GM04504 (cell line): Measurements from ENCODE around the gene GPRC5D.
A peak's percentile ranks its signal among the peaks of the same experiment; 100 is the strongest.

Experiments
- DNase-seq: peaks from one replicate; pipeline ENCODE4 v3.0.0-alpha.2; 2012; ENCODE audit warnings: low read depth

Gene GPRC5D

GRCh38 chr12:12979731-12980259, 27.8 kb upstream of the GPRC5D start:
- peak; percentile 94 for DNase-seq

GRCh38 chr12:12979126-12979525, 27.2 kb upstream of the GPRC5D start:
- no peak for DNase-seq

- no peak for DNase-seq
Measured at GRCh38 chr12:12977231-12977630, 25.3 kb upstream of the GPRC5D start.

DNA sequence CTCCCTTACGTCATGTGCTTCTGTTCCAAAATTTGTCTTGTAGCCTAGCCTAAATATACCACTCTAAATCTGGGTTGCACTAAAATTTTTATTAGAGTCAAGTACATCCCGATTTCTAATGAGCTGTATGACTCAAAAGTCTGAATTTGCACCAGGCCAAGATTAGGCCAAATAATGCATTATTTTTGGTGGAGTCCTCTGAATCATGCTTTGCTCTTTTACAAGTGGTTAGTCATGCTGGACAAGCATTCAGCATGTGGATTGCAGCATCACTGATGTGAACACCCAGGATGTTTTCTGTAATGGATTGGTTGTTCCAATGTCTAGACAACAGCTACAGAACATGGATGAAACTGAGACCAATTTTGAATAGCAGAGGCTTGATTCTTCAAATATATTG, 24.4 kb upstream of the GPRC5D start:
- peak; percentile 91 for DNase-seq

- DNase-seq = no peak
Measured at GRCh38 chr12:12975322-12976077, 23.5 kb upstream of the GPRC5D start.

DNA sequence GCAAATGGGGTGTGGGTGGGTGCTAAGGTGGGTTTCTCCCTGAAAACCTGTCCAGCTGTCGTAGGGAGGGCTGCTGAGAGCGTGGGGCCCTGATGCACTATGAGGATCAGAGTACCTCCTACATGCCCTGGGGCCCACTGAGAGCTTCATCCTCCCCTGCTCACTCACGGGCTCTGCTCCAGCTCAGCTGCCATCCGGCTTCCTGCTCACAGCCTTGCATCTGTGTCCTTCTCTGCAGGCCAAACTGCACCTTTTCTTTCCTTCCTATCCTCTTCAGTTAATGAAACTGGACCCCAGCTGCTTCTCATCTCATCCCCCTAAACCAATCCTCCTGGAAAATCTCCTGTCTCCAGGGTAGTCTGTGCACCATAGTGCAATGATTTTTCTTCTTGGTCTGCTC, 22.2 kb upstream of the GPRC5D start:
- no peak for DNase-seq

DNA sequence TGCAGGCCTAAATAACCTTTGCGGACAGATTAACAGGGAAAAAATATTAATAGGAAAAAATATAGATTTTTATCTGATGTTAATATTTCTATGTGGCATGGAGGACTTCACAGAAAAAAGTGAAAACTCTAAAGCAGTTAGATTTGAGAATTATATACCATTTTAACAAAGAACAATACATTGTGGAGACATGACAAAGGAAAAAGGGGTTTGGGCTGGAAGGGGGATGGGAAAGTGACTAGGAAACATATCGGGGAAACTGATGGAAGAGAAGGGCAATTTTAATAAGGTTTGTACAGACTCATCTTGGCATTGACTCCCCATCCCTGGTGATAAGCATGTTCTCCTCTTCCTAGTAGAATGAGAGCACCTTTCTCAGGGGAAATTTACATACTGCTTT, 21.0 kb upstream of the GPRC5D start:
- DNase-seq = no peak

GRCh38 chr12:12965836-12966235, 13.9 kb upstream of the GPRC5D start:
- DNase-seq = no peak

DNA sequence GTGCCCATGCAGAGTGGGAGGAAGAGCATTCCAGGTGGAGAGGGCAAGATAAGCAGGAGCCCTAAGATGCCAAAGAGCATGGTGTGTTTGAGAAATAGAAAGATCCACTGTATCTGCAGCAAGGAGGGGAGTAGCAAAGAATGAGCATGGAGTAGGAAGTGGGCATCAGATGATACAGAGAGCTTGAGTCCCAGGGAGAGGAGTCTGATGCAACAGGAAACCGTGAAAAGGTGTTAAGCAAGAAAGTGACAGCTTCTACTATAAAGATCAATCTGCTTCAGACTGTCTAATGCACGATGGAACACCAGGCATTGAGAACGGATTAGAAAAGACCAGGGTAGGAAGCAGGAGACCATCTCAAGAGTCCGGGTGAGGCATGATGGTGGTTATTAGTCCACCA, 12.3 kb upstream of the GPRC5D start:
- DNase-seq = no peak

DNA sequence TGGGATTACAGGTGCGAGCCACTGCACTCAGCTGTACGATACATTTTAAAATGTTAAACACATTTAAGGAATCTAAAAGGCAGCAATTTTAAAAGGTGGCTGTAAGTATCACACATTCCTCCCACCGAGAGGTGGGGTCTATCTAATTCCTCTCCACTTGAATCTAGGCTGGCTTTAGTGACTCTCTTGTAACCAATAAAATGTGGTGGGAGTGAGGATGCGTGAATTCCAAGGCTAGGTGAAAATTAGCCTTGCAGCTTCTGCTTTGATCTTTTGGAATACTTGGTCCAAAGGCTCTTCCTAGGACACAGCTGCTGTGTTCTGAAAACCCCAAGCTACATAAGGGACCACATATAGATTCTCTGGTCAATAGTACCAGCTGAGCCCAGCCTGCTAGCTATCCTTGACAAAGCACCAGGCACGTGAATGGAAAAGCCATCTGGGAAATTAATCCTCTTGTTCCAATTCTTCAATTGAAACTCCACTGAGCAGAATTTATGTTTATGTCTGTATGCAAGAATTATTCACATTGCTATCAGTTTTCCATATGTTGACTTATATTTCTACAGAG, 8.8 kb upstream of the GPRC5D start:
- DNase-seq = no peak

DNA sequence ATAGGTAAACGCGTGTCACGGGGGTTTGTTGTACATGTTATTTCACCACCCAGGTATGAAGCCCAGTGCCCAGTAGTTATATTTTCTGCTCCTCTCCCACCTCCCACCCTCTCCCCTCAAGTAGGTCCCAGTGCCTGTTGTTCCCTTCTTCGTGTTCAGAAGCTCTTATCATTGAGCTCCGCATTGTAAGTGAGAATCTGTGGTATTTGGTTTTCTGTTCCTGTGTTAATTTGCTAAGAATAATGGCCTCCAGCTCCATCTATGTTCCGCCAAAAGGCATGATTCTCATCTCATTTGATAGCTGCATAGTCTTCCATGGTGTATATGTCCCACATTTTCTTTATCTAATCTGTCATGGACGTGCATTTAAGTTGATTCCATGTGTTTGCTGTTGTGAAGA, 6.9 kb upstream of the GPRC5D start:
- DNase-seq = no peak

DNA sequence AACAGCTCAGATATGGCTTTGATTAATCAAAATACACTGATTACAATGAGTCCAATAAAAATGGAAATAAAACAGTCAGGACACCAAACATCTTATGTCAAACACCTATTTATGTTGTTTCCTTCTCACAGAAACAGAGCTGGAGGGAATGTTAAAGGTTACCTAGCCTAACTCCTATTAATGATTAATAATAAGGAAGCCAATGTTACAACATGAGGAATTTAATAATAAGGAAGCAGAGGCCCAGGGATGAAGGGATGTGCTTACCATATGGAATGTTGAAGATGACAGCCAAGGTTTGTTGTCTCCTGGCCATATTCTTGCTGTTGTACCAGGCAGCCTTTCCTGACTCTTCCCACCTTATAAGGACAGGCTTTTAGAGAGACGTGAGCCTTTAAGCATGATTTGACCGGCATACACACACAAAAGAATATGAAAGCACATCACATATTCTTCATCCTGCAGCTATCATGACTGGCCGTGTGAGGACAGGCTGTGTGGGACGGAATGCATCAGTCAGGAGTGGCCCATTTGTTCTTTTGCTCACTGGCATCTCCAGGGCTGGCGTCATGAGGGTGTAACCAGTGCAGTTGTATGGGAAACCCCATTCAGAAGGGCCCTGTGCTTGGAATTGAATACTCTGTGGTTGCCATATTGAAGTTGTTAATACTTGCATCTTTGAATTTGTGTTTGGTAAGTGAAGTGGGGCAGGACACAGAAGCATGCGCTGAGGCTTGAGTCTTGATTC, 3.1 kb upstream of the GPRC5D start:
- no peak for DNase-seq

DNA sequence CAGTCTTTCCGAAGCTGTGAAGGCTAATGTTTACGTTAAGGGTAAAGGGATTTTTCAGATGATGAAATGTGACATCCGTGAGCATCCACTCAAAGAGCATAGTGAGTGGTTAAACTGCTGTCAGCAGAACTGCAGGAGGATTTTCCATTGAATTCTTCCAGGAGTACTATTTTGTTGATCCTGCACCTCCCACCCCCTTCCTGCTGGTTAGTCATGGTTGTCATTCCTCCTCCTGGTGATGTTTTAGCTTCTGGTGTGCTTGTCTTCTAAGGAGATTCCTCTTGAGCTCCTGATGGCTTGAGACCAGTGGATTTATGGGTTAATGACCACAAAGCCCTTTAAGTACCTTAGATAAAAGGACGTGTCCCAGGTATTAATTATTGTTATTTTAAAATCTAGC, 2.4 kb upstream of the GPRC5D start:
- no peak for DNase-seq

DNA sequence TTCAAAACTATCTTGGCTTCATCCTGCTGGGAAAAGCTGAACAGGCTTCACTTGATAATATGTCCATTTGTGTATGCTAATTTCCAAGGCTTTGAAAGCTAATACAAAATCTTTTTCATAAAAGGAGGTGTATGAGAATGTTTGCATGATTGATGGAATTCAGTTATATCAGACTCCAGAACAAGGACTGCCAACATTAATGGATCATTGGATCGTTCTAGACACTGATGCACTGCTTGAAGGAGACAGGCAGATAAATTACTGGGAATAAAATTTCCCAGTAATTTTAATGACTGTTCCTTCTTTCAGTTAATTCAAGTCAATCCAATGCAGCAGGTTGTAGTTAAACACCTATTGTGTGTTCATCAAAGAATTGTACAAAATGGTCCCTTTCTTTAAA, 466 bp downstream of the GPRC5D start:
- no peak for DNase-seq

DNA sequence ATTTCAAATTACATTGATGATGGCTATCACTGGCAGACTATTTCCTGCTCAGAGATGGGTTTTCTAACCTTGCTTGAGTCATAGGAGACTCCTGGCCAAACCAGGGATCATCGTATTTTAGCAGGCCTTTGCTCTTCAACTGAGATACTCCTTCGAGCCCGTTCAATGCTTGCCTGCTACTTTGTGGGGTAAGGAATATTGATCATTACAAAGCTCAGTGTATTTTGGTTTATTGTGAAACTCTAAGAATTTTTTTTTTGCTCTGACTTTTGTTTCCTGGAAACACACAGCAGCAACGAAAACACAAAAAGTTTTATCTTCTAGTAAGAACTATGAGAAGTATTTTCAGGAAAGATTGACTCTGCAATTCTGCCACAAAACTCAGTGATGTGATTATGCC, 4.1 kb downstream of the GPRC5D start:
- no peak for DNase-seq

DNA sequence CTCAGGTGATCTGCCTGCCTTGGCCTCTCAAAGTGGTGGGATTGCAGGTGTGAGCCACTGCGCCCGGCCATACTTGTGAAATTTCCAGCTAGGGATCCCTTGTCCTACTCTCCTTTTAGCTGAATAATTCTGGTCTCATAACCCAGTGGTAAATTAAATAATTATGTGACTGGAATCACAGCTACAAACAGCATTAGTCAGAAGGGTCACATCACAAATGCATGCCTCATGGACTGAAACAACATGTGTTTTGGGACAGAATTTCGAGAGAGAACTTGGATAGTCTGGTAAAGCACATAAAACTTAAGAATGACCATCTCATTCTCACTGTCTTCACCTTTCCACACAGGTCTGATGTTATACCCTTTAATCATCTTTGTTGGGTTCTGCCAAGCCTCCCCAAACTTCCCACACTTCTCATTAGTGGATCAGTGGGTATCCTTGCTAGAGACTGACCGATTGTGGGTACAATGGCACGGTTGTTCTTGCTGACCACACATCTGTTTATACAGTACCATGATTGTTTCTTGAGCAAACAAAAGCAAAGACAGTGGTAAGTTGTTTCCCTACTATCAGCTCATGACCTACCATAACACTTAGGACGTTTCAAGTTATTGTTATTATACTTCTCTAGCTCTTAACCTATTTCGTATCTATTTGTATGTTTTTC, 5.1 kb downstream of the GPRC5D start:
- DNase-seq = peak; percentile 25

DNA sequence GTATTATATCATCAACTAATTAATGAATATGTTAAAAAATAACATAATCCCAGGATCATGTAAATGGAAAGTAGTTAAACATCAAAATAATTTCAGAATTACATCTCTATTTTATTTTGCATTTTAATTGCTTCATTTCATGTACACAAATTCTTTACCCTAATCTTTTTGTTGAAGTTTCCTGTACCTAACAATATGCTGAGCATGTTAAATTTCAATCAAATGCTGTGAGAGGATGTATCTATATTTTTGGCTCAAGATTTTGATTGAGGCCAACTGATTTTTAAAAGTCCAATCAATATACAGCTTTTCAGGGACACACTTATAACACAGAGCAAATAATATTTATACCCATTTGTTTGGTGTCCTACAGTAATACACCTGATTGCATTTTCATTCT, 6.4 kb downstream of the GPRC5D start:
- DNase-seq = no peak

GRCh38 chr12:12943586-12944260, 8.2 kb downstream of the GPRC5D start:
- peak; percentile 38 for DNase-seq

DNA sequence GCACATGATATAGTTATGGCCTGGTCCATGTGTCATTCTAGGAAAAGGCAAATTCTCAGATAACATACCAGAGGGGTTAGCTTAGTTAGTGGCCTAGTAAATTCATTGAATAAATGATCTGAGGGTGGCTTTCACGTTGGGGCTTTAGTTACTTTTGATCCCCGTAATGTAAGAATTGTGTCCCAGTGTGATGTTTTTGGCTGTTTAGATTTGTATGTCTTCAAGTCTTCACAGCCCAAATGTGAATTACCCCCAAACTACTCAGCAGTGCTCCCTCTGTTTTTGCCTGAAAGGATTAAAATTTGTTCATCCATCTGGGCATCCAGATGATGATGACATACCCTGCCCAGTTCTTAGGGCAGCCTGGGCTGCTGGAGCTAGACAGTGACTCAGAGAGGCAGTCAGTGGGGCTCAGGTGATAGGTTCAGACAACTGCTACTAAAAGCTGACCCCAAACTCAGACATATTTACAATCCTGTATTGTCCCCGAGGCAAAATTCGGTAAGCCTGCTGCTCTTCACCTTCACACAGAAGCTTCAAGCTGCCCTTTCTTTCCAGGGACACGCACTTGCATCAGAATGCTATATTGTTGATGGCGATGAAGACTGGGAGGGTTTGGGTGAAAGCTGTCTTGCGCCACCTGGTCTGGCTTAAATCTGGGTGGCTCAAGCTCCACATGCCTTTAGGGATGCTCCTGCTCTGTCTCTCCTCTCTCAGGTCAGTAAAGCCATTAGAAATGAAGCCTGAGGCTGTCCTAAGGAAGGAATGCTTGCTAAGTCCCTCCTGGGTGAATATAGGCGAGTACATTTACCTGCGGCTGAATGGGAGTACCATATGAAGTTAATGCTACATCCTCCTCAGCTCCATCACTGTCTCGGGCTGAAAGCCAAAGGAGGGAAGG, 10.3 kb downstream of the GPRC5D start:
- no peak for DNase-seq

- no peak for DNase-seq
Measured at GRCh38 chr12:12939888-12940287, 12.1 kb downstream of the GPRC5D start.

GRCh38 chr12:12938541-12938940, 13.4 kb downstream of the GPRC5D start:
- DNase-seq = no peak
